ENCODE data around the gene GCN1. TPM values are rescaled to one million over a fixed set of nuclear protein-coding genes. Genes with fewer than 3 reads are reported as not detected.

GCN1 gene
- polyA plus RNA-seq, 1 donor (not counting 4 experiments of a cell fraction or from before 2014, with no cell fraction given) = 34.1 TPM

DNA sequence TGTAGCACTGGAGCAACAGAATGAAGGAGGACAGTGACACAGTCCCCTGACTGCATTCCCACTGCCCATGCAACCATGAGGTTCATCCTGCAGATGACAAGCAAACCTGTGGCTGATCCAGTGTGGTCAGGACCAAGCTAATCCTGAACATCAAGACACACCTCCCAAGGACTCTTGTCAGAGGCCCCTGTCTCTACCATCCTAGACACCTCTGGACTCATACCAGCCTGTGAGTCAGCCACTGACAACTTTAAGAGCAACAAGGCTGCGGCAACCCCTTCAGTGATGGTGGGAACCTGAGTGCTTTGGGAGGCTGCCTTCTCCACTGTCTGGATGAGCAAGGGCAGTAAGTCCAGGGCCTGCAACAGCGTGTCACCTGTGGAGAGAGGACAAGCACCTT lies 24.6 kb downstream of the GCN1 start:
- TF ChIP-seq, protein P1, sequence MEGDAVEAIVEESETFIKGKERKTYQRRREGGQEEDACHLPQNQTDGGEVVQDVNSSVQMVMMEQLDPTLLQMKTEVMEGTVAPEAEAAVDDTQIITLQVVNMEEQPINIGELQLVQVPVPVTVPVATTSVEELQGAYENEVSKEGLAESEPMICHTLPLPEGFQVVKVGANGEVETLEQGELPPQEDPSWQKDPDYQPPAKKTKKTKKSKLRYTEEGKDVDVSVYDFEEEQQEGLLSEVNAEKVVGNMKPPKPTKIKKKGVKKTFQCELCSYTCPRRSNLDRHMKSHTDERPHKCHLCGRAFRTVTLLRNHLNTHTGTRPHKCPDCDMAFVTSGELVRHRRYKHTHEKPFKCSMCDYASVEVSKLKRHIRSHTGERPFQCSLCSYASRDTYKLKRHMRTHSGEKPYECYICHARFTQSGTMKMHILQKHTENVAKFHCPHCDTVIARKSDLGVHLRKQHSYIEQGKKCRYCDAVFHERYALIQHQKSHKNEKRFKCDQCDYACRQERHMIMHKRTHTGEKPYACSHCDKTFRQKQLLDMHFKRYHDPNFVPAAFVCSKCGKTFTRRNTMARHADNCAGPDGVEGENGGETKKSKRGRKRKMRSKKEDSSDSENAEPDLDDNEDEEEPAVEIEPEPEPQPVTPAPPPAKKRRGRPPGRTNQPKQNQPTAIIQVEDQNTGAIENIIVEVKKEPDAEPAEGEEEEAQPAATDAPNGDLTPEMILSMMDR (optimal IDR thresholded peaks at IDR 0.05 in 1 of 3, IDR thresholded peaks at IDR 0.05 in 1 of 3, conservative IDR thresholded peaks at IDR 0.05 in 1 of 3; ENCODE audit: extremely low read depth in 1 of 3, insufficient read depth in 2 of 3, low read length in 3 of 3) = no peak
- no peak for TF ChIP-seq EZH2 (IDR thresholded peaks at IDR 0.05; ENCODE audit: low read length)
- dilution Hi-C loops (cut with MboI; ENCODE audit: extremely low pct_ligation_motif_present, low sequenced_read_pairs) = no loop called here
- no peak overlapping the region for H3K4me3 ChIP-seq (ENCODE audit: control insufficient read depth in 2 of 3, extremely low read depth in 1 of 3, insufficient read depth in 2 of 3, low read depth in 1 of 3, low read length in 3 of 3)
- no peak overlapping the region for H2AFZ ChIP-seq (ENCODE audit: control insufficient read depth, low read length)
- DNase-seq (ENCODE audit: low read depth, low spot score) (no peak), FAIRE-seq (no peak)
- no peaks in the 10 kb centered on the region for H3K27me3 ChIP-seq (ENCODE audit: control insufficient read depth, extremely low read depth, insufficient read depth, low read length)
- no peak overlapping the region for H3K4me2 ChIP-seq (ENCODE audit: control insufficient read depth, extremely low read depth, insufficient read depth, low read depth, low read length)
- no peaks in the 10 kb centered on the region for H3K4me1 ChIP-seq (ENCODE audit: control insufficient read depth, extremely low read depth, insufficient read depth, low read length)
- H3K9ac ChIP-seq (ENCODE audit: control insufficient read depth, extremely low read depth, insufficient read depth, low read length) = no peak overlapping the region
- H3K27ac ChIP-seq (ENCODE audit: control insufficient read depth, insufficient read depth, low read length) = no peak overlapping the region
- no peaks in the 10 kb centered on the region for H3K79me2 ChIP-seq (ENCODE audit: control insufficient read depth, insufficient read depth, low read length)
- H3K9me1 ChIP-seq (ENCODE audit: control insufficient read depth, extremely low read depth, insufficient read depth, low read length) = no peaks in the 10 kb centered on the region
- peaks cover 35 to 36% of the 10 kb centered on the region in 2 experiments for H3K36me3 ChIP-seq (ENCODE audit: control insufficient read depth in 2 of 2, extremely low read depth in 1 of 2, insufficient read depth in 2 of 2, low read length in 2 of 2)
- H4K20me1 ChIP-seq (ENCODE audit: control insufficient read depth, extremely low read depth, insufficient read depth, low read length) = no peaks in the 10 kb centered on the region
- H3K9me3 ChIP-seq (ENCODE audit: control insufficient read depth, low read depth, low read length) = no peaks in the 10 kb centered on the region

DNA sequence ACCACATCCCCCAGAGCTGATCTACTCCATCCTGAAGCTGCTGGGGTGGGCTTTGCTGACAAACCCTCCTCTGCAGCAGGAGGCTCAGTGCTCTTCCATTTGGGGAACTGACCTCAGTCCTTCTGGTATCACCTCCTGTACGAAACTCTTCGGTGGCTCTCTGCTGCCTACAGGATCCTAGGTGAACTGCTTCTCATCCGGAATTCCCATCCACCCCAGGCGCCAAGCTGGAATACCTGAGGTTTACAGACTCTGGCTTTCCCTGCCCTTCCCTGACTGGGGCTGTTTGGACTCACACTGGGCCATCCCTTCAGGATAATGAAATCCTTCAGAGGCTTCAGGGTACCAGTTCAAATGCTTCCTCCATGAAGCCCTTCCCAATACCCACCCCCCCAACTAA lies 26.2 kb downstream of the GCN1 start:
- Histone ChIP-seq H3K27ac (ENCODE audit: control insufficient read depth, insufficient read depth, low read length) (no peak overlapping the region), H3K36me3 (ENCODE audit: control insufficient read depth in 2 of 2, extremely low read depth in 1 of 2, insufficient read depth in 2 of 2, low read length in 2 of 2) (peaks cover 34 to 36% of the 10 kb centered on the region in 2 experiments), H3K79me2 (ENCODE audit: control insufficient read depth, insufficient read depth, low read length) (no peaks in the 10 kb centered on the region), H3K4me3 (ENCODE audit: control insufficient read depth in 2 of 3, extremely low read depth in 1 of 3, insufficient read depth in 2 of 3, low read depth in 1 of 3, low read length in 3 of 3) (no peak overlapping the region), H3K9me1 (ENCODE audit: control insufficient read depth, extremely low read depth, insufficient read depth, low read length) (no peaks in the 10 kb centered on the region), H4K20me1 (ENCODE audit: control insufficient read depth, extremely low read depth, insufficient read depth, low read length) (no peaks in the 10 kb centered on the region), H3K9ac (ENCODE audit: control insufficient read depth, extremely low read depth, insufficient read depth, low read length) (no peak overlapping the region), H3K9me3 (ENCODE audit: control insufficient read depth, low read depth, low read length) (no peaks in the 10 kb centered on the region), H2AFZ (ENCODE audit: control insufficient read depth, low read length) (no peak overlapping the region), H3K4me1 (ENCODE audit: control insufficient read depth, extremely low read depth, insufficient read depth, low read length) (no peaks in the 10 kb centered on the region), H3K27me3 (ENCODE audit: control insufficient read depth, extremely low read depth, insufficient read depth, low read length) (no peaks in the 10 kb centered on the region), H3K4me2 (ENCODE audit: control insufficient read depth, extremely low read depth, insufficient read depth, low read depth, low read length) (no peak overlapping the region)
- FAIRE-seq (no peak), DNase-seq (ENCODE audit: low read depth, low spot score) (no peak)
- TF ChIP-seq, protein P1 (optimal IDR thresholded peaks at IDR 0.05 in 1 of 3, IDR thresholded peaks at IDR 0.05 in 1 of 3, conservative IDR thresholded peaks at IDR 0.05 in 1 of 3; ENCODE audit: extremely low read depth in 1 of 3, insufficient read depth in 2 of 3, low read length in 3 of 3) = no peak
- no peak for TF ChIP-seq EZH2 (IDR thresholded peaks at IDR 0.05; ENCODE audit: low read length)
- dilution Hi-C loops (cut with MboI; ENCODE audit: extremely low pct_ligation_motif_present, low sequenced_read_pairs) = no loop called here
